ENCODE measurements around the gene CRTC3. TPM values are rescaled to one million over a fixed set of nuclear protein-coding genes. Genes with fewer than 3 reads are reported as not detected.
"Not testable (repeated sequence)": the region's sequence is repeated elsewhere in the genome, so short reads cannot be mapped to it uniquely, and the experiment has no call there.

Gene CRTC3
- total RNA-seq, 1 experiment from 2014 or later: 3.9 TPM

DNA sequence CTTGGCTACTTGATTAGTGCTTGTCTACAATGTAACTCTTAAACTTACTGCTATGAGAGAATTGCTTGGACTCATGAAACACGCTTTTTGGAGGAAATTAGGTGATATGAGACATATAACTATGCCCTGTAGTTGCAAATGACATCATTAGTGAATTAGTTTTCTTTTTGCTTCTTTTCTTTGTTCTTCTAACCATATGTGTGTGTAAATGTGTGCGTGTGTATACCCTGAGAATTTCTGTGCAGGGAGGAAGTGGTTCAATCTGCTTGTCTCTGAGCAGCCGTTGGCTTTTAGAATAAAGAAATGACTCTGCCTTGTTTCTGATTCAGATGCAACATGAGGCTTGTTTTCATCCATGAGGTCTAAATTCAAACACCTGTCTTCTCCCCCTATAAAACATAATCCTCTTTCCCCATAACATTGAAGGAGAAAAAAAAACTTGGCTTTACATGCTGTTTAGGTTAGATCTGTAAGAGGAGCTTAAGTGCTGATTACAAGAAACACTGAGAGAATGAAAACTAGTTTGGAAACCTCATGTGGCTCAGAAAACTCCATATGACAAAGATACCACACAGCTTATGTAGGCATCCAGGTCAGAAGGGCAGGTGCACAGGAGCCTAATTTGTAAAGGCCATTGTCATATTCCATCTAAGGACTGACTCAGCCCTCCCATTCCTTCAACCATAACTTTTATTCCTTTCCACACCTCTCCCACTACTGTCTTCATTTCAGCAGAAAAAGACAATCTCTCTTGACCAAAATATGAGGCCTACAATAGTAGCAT lies 156.9 kb downstream of the CRTC3 start:
- peaks cover 6 to 7% of the 10 kb centered on the region in 2 experiments; a peak in 3 of 4 replicates for H3K4me1 Mint-ChIP-seq
- H3K4me3 Mint-ChIP-seq: no peak overlapping the region
- Histone ChIP-seq H3K9ac (ENCODE audit: extremely low read depth, insufficient read length, low read length) (no peak overlapping the region), H3K79me2 (ENCODE audit: insufficient read depth, low read length) (no peaks in the 10 kb centered on the region), H3K4me2 (ENCODE audit: insufficient read depth, insufficient read length, low read length) (no peak overlapping the region), H3K4ac (ENCODE audit: low read depth, low read length) (no peak overlapping the region), H3K27me3 (ENCODE audit: insufficient read depth, low read length) (no peaks in the 10 kb centered on the region), H3T11ph (ENCODE audit: low read length) (no peak overlapping the region), H3K27ac (ENCODE audit: insufficient read length, low read depth, low read length) (no peak overlapping the region), H3K18ac (ENCODE audit: insufficient read length, low read depth, low read length) (no peak overlapping the region), H3K23me2 (ENCODE audit: insufficient read length, low read depth, low read length, poor library complexity, severe bottlenecking) (no peaks in the 10 kb centered on the region), H2BK120ac (ENCODE audit: low read depth, low read length, poor library complexity, severe bottlenecking) (no peak overlapping the region), H3K79me1 (ENCODE audit: insufficient read depth, low read depth, low read length, poor library complexity, severe bottlenecking) (no peaks in the 10 kb centered on the region), H3K23ac (ENCODE audit: insufficient read length, low read depth, low read length) (no peak overlapping the region), H3K56ac (ENCODE audit: insufficient read length, low read depth, low read length) (no peak overlapping the region), H2BK5ac (ENCODE audit: insufficient read length, low read length) (no peak overlapping the region), H3K9me3 (ENCODE audit: control insufficient read depth, low read depth, low read length) (no peaks in the 10 kb centered on the region), H2BK20ac (ENCODE audit: low read depth, low read length, poor library complexity, severe bottlenecking) (no peak overlapping the region), H2AK5ac (ENCODE audit: insufficient read length, low read length) (no peak overlapping the region), H2BK15ac (ENCODE audit: low read depth, low read length) (no peak overlapping the region), H4K20me1 (ENCODE audit: control insufficient read depth, insufficient read depth, insufficient read length) (no peaks in the 10 kb centered on the region), H3K4me1 (ENCODE audit: insufficient read depth, low read length) (no peaks in the 10 kb centered on the region), H4K91ac (ENCODE audit: insufficient read length, low read depth, low read length) (no peak overlapping the region), H4K5ac (ENCODE audit: insufficient read length, low read depth, low read length) (no peak overlapping the region), H4K8ac (replicated peaks; ENCODE audit: insufficient read length, low read depth, low read length) (no peak overlapping the region), H3K14ac (ENCODE audit: insufficient read depth, low read length) (no peak overlapping the region), H2AFZ (ENCODE audit: low read length) (no peak overlapping the region), H2BK12ac (ENCODE audit: insufficient read length, low read depth, low read length) (no peak overlapping the region)
- no CpG with 5 or more reads among the region's 3 CpGs for WGBS (ENCODE audit: extremely low coverage, insufficient read length, low lambda C conversion rate)
- H3K27ac Mint-ChIP-seq: no peak overlapping the region
- peaks cover 2 to 4% (median 2%) of the 10 kb centered on the region in 3 experiments; a peak in 2 of 7 replicates for H3K36me3 Mint-ChIP-seq (ENCODE audit: insufficient read depth in 1 of 3, low read depth in 3 of 3)
- DNase-seq: no peak
- H3K27me3 Mint-ChIP-seq (ENCODE audit: low read depth): no peaks in the 10 kb centered on the region
- H3K9me3 Mint-ChIP-seq: peaks cover 3 to 5% of the 10 kb centered on the region in 2 experiments
- no peak for TF ChIP-seq CTCF (conservative IDR thresholded peaks at IDR 0.05)

- not testable (repeated sequence) for H3K4me2 ChIP-seq (ENCODE audit: insufficient read depth, insufficient read length, low read length); H4K91ac ChIP-seq (ENCODE audit: insufficient read length, low read depth, low read length); H4K8ac ChIP-seq (replicated peaks; ENCODE audit: insufficient read length, low read depth, low read length); H3T11ph ChIP-seq (ENCODE audit: low read length); H3K36me3 Mint-ChIP-seq (ENCODE audit: insufficient read depth in 1 of 3, low read depth in 3 of 3); H3K79me2 ChIP-seq (ENCODE audit: insufficient read depth, low read length); H3K27me3 ChIP-seq (ENCODE audit: insufficient read depth, low read length); DNase-seq; H3K27ac ChIP-seq (ENCODE audit: insufficient read length, low read depth, low read length); H3K4me1 ChIP-seq (ENCODE audit: insufficient read depth, low read length); H3K27me3 Mint-ChIP-seq (ENCODE audit: low read depth); H3K14ac ChIP-seq (ENCODE audit: insufficient read depth, low read length); H2BK5ac ChIP-seq (ENCODE audit: insufficient read length, low read length); H3K9ac ChIP-seq (ENCODE audit: extremely low read depth, insufficient read length, low read length); H3K9me3 Mint-ChIP-seq; H4K20me1 ChIP-seq (ENCODE audit: control insufficient read depth, insufficient read depth, insufficient read length); H3K23me2 ChIP-seq (ENCODE audit: insufficient read length, low read depth, low read length, poor library complexity, severe bottlenecking); H2AFZ ChIP-seq (ENCODE audit: low read length); H3K23ac ChIP-seq (ENCODE audit: insufficient read length, low read depth, low read length); H4K5ac ChIP-seq (ENCODE audit: insufficient read length, low read depth, low read length); H3K79me1 ChIP-seq (ENCODE audit: insufficient read depth, low read depth, low read length, poor library complexity, severe bottlenecking); H3K4me1 Mint-ChIP-seq; H3K4me3 Mint-ChIP-seq; H3K56ac ChIP-seq (ENCODE audit: insufficient read length, low read depth, low read length); H2BK20ac ChIP-seq (ENCODE audit: low read depth, low read length, poor library complexity, severe bottlenecking); H3K4ac ChIP-seq (ENCODE audit: low read depth, low read length); H2BK120ac ChIP-seq (ENCODE audit: low read depth, low read length, poor library complexity, severe bottlenecking); H3K27ac Mint-ChIP-seq; H2BK15ac ChIP-seq (ENCODE audit: low read depth, low read length); H2AK5ac ChIP-seq (ENCODE audit: insufficient read length, low read length); H3K18ac ChIP-seq (ENCODE audit: insufficient read length, low read depth, low read length); H2BK12ac ChIP-seq (ENCODE audit: insufficient read length, low read depth, low read length); H3K9me3 ChIP-seq (ENCODE audit: control insufficient read depth, low read depth, low read length)
- no CpG with 5 or more reads among the region's 6 CpGs for WGBS (ENCODE audit: extremely low coverage, insufficient read length, low lambda C conversion rate)
These were observed 159.7 kb downstream of the CRTC3 start for GRCh38 chr15:90689326-90689961.
